HepG2 (cell line): ENCODE data around the gene LYPD3.

Source experiments
- TCF7 ChIP-seq: sonication (generic); IDR thresholded peaks from 2 replicates; pipeline ENCODE4 v1.6.1; 2016; ENCODE audit warnings: antibody characterized with exemption, low read depth
- ZNF850 ChIP-seq: sonication (generic); formaldehyde crosslinking; conservative IDR thresholded peaks from 2 replicates; pipeline ENCODE4 v1.9.0; 2021; ENCODE audit warnings: mild to moderate bottlenecking, missing genetic modification reagents

DNA sequence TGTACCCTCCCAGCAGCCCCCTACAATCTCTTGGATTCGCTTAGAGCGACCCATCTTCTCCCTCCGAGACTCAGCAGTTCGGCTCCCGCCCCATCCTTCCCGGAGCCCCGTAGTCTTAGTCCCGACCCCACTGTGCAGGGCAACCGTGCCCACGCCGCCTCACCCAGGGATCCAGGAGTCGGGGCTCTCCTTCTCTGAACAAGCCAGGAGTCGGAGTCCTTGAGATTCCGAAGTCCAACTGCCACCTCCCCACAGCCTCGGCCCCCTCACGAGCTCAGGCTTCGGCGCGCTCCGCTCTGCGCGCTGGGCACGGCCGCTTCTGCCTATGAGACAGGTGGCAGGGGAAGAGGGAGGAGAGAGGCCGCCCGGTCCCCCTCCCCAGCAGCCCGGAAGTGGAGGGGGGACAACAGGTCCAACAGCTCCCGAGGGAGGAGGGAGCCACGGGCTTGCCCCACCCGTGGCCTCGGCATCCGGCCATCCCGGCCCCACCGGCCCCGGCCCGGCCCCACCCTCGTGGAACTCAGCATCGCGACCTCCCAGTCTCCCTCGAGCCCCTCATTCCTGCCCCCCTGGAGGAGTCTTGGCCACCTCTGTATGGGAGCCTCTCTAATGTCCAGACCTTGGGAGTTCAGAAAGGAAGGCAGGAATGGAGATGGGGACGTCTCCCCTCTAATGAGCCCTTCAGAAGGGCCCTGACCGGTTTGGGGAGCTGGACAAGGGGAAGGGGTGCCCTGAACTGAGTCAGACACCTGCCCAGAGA, 39.2 kb upstream of the LYPD3 start, which contains the start of gene PHLDB3:
- no peak for TF ChIP-seq TCF7
- no peak for TF ChIP-seq ZNF850
